Limb (tissue), 2 donors: ENCODE results near the gene SREK1.
"Not testable (repeated sequence)": the region's sequence is repeated elsewhere in the genome, so short reads cannot be mapped to it uniquely, and the experiment has no call there.

Source experiments
- DNase-seq, 2 donors: peaks; one replicate each; pipeline ENCODE4 v3.0.0-alpha.2; 2016; ENCODE audit errors: extremely low spot score in 2 of 2

The SREK1 gene, protein sequence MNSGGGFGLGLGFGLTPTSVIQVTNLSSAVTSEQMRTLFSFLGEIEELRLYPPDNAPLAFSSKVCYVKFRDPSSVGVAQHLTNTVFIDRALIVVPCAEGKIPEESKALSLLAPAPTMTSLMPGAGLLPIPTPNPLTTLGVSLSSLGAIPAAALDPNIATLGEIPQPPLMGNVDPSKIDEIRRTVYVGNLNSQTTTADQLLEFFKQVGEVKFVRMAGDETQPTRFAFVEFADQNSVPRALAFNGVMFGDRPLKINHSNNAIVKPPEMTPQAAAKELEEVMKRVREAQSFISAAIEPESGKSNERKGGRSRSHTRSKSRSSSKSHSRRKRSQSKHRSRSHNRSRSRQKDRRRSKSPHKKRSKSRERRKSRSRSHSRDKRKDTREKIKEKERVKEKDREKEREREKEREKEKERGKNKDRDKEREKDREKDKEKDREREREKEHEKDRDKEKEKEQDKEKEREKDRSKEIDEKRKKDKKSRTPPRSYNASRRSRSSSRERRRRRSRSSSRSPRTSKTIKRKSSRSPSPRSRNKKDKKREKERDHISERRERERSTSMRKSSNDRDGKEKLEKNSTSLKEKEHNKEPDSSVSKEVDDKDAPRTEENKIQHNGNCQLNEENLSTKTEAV

DNA sequence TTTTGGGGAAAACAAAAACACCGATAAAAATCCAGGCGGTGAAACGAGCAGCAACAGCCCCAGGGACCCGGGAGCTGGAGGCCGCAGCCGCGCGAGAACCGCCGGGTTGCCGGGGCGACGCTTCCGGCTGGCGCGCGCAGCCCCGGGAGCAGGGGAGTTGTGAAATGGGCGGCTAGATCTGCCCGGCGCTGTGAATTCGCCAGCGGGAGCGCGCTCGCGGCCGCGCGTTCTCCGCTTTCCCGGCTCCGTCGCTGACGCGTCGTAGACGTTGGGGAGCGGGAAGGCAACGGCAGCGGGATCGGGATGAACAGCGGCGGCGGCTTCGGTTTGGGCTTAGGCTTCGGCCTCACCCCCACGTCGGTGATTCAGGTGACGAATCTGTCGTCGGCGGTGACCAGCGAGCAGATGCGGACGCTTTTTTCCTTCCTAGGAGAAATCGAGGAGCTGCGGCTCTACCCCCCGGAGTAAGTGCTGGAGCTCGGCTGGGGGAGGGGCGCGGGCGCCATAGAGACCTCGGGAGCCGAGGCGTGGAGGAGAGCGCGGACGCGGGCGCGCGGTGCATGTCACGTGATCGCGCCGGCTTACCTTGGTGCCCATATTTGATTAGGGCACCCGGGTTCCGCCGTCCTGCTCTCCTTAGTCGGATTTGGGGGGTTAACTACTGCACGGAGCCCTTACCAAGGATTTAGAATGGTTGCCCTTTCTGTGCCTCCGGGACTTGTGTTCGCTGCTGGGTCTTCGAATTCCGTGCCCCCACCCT lies at the start of gene SREK1:
TSS of gene SREK1 (plus strand) at position 227 of the 760 bp plus-strand sequence. CDS start at position 304, 77 bp downstream.
- DNase-seq = peak; percentile 94 to 97

DNA sequence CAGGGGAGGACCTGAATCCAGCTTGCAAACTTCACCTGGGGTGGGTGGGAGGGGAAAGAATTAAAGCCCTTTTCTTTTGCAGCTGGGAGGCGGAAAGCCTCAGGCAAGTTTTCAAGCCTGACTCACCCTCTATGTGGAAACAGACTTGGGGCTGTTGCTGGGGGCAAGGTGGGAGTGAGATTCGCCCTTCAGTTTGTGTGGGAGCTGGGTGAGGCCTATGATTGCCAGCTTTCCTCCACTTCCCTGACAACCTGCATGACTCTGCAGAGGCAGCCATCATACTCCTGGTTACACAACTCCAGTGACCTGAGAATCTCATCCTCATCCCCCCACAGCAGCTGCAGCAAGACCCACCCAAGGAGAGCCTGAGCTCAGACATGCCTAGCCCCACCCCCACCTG lies 43.2 kb upstream of the SREK1 start:
- no peak for DNase-seq

DNA sequence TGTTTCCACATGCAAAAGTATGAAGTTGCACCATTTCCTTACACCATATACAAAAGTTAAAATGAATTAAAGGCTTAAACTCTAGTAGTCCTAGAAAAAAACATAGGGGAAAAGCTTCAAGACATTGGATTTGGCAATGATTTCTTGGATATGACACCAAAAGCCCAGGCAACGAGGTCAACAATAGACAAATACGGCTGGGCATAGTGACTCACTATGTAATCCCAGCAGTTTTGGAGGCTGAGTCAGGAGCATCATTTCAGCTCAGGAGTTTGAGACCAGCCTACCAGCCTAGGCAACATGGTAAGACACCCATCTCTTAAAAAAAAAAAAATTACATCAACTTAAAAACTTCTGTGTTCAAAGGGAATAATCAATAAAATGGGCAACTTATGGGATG lies 30.9 kb upstream of the SREK1 start:
- DNase-seq = no peak

DNA sequence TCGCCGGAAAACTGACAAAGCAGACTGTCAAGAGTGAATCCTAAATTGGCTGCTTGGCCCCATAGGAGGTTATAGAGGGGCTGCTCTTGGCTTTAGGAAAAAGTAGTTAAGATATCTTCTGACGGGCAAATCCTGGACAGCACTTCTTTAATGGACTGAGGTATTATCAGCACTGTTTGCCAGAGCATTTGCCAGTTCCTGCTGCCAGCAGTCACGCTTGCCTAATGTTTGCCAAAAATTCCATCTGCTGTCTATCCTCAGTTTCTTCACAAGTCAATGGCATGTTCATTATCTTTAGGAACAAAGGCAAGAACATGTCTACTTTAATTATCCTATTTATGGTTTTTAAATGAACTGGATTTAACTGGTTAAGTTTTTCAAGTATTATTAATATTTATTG lies 25.8 kb upstream of the SREK1 start:
- no peak for DNase-seq

DNA sequence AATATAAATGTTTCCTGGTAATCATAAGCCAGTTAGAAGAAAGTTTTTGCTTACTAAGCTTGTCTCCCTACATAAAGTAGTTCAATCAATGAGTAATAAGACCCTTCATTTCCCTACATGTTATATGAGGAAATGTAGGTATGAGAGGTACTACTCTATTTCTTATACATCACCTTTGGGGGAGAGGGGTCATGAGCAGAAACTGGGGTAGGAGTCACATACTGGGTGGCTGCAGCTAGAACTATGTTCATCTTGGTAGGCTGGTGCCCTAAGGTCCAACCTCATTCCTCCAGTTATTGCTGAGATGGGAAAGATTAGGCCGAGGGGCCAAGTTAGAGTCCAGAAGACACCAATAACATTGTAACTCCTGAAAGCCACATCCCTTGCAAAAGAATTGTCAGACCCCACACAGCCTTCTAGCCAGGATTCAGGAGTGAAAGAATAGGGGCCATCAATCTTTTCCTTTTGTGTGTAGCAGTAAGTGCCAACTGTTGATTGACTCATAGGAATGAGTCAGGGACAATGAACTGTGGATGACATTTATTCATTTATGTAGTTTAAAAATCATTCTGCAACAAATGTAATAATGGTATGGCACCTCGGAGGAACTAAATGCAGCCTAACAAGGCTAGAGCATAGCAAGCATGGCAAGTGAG lies 21.6 kb upstream of the SREK1 start:
- DNase-seq = no peak

DNA sequence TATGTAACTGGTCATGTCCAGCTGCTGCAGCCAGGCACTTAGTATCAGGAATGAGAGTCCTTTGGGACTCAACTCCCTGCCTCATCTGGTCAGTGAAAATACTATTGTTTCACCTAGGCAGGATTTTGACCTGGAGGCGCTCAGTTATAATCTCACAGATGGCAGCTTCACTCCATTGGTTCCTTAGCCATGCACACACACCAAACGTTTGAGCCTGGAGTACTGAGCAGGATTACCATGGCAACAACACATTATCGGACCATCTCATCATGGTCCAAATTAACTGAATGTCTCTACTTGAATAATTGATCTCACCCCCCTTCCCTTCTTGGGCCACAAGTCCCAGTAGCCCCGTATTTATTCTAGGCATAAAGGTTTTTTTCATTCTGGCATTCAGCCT lies 15.0 kb upstream of the SREK1 start:
- no peak for DNase-seq

DNA sequence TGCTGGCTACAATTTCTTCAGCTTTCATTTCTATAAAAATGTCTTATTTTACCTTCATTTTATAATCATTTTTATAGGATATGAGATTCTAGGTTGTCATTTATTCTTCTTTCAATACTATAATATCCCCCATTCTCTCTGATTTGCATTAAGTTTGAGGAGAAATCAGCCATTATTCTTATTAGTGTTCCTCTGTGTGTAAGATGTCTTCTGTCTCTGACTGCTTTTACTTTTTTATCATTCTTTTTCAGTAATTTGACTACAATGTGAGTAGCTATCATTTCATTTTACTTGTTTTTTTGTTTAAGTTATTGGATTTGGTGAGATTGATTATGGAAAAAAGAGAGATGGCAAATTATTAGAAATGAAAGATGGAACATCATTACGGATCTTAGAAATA lies 13.6 kb upstream of the SREK1 start:
- no peak for DNase-seq

DNA sequence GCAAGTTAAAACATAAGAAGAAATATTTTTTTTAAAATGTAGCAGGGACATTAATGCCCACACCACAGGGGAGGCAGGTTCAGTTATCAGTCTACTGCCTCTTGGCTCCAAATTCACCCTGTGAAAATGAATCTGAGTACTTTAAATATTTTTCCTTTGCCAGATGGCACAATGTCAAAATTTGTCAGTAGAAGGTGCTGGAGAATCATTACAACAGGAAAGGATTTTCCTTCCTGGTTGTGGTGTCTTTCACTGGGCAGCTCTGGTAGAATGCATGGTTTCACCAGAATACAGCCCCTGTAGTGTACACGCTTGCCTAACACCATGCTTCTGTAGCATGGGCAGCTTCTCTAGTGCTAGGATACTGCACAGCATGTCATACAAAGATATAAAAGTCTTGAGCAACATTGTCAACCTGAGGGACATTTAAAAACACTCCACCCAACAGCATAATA lies 9.7 kb upstream of the SREK1 start:
- DNase-seq = no peak

DNA sequence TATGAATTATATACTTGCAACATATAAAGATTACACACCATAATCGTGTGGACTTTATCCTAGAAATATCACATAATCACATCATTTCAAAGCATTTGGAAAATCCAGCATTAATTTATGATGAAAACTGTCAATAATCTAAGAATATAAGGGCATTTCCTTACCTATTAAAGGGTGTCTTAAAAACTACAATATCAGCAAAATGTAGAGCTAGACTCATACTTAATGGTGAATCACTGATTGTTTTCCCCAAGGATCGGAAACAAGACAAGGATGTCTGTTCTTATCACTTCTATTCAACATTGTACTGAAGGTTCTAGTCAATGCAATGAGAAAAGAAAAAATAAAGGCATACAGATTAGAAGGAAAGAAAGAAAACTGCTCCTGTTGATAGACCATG lies 8.0 kb upstream of the SREK1 start:
- DNase-seq = no peak

DNA sequence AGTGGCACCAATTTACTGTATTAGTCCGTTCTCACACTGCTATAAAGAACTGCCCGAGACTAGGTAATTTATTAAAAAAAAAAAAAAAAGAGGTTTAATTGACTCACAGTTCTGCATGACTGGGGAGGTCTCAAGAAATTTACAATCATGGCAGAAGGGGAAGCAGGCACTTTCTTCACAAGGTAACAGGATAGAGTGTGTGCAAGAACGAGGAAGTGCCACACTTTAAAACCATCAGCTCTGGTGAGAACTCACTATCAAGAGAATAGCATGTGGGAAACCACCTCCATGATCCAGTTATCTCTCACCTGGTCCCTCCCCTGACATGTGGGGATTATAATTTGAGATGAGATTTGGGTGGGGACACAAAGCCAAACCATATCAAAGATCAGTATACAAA lies 7.2 kb upstream of the SREK1 start:
- not testable (repeated sequence) for DNase-seq

DNA sequence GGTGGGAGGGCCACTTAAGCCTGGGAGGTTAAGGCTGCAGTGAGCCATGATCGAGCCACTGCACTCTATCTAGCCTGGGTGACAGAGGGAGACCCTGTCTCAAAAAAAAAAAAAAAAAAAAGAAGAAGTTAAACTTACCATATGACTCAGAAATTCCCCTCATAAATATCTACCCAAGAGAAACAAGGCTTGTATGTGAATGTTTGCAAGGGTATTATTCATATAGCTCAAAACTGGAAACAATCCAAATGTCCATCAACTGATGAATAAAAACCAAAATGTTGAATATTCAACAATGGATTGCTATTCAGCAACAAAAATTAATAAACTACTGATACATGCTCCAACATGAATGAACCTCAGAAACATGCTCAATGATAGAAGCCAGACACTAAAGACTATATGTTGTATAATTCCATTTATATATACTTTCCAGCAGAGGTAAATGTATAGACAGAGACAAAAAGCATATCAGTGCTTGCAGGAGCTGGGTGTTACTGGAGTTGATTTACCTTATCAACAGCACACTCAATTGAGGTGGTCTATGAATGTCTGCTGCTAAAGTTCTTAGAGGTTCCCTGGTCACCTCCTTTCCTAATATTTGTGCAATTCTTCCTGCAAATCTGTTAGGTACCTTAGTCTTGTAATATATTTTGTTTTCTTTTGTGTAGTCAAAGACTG lies 5.3 kb upstream of the SREK1 start:
- no peak for DNase-seq

DNA sequence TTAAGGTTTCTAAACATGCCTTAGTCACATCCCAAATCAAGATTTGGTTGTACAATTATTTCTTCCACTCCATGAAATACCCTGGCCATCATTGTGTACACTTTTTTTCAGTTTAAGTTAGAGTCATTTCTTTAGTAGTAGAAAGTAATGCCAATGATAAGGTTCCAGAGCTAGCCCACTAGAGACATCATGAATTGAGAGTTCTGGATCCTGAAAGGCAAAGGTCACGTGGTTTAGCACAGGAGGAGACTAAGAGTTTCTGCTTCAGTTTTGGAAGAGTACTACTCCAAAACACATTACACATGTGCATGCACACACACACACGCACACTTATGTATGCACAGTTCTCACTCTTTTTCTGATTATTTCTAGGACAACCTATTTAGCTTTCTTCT lies 4.8 kb upstream of the SREK1 start:
- no peak for DNase-seq

DNA sequence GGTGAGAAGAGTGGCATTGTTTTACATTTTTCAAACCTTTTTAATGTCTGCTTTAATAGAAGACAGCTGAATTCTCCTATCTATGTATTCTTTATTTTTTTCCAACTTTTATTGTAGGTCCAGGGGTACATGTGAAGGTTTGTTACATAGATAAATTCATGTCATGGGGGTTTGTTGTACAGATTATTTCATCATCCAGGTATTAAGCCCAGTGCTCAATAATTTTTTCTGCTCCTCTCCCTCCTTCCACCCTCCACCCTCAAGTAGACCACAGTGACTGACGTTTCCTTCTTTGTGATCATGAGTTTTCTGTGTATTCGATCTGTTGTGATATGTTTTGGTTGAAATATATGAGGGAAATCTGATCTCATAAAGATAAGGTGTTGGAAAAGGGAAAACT lies 1.7 kb upstream of the SREK1 start:
- DNase-seq = no peak

DNA sequence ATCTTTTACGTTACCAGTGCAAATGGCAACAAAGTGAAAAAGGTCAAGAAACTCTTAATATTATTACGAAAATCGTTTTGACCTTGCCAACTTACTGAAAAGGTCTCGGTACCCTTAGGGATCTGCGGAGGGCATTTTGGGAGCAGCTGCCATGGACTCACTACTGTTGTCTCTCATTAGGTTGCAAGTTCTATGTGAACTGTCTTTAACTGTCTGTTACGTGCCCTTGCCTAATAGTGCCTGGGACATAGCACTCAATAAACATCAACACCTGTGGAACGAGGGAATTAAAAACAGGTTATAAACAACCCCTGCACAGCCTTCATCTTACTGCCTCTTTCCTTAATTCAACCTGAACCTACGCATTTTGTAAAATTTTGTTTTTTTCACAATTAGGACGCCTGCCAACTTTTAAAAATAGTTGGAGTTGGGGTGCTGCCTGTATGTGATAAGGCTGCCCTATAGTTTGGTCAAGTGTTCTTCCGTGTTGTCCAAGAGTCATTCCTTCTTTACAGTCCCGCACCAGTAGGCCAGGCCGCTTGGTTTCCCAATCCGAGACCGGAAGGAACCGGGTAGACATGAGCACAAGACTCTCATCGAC lies 527 bp upstream of the SREK1 start:
- no peak for DNase-seq

DNA sequence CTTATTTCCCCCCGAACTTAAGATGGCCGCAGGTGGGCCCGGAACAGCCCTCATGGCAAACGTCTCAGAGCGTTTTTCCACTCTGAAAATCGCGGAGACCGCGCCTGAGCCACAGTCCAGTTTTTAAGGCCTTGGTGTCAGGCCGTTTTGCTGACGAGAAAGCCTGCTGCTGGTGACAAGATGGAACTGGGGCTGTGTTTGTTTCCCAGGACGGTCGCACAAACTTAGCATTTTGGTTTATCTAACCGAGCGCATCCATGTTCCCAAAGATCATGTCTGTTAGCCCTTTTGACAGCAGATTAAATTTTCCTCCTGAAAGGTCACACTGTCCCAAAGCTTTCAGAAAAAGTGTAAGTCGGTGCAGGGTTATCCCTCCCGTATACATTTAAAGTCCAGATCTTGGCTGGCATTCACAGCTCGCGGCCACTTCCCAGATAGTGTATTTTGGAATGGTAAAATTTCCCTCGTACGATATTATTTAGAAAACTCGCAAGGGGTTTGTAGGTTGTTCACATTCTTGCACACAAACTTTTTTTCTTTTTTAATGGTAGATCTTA lies 812 bp downstream of the SREK1 start:
- DNase-seq = peak in 1 of 2 donors; percentile 3

DNA sequence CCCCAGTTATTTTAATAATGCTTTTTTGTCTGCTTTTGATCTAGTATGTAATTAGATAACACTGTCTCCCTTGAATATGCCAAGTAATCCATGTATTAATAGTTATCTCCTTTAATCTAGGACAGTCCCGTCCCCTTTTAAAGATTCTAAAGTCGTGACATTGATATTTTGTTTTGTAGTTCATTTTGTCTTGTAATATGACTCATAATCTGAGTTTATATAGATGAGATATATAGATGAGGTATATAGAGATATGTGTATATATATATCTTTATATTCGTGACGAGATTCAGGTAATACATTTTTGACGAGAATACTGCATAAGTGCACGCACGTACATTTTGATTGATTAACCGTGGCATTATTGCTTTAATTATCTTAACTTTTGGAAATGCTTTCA lies 1.6 kb downstream of the SREK1 start:
- no peak for DNase-seq

DNA sequence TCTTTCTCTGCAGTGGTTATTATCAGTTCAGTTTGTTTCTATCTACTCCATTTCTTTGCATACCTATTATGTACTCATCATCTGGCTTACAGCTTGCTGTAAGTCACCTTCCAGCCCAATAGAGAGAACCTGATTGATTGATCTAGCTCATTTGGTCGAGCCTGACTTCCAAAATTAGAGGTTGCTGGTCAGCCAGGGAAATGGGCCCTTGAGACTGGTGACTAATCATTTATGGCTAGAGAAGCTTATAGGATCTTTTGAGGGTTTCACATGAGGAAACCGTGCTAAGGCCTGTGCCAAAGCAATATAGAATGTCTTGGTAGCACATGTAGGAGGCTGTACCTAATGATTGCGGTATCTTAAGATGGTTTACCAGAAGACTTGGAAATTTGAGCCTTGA lies 5.8 kb downstream of the SREK1 start:
- DNase-seq = no peak

DNA sequence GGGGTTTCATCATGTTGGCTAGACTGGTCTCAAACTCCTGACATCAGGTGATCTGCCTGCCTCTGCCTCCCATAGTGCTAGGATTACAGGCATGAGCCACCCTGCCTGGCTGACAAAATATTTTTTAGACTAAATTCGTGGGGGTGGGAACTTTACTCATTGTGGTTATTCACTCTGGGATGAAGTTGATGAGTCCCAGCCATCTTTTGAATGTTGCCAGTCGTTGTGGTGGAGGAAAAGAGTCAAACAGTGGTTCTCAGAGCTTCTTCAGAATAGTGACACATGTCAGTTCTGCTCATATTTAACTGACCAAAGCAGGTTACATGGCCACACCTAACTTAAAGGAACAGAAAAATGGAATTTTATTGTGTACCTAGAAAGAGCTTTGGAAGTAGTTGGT lies 6.9 kb downstream of the SREK1 start:
- DNase-seq = no peak

DNA sequence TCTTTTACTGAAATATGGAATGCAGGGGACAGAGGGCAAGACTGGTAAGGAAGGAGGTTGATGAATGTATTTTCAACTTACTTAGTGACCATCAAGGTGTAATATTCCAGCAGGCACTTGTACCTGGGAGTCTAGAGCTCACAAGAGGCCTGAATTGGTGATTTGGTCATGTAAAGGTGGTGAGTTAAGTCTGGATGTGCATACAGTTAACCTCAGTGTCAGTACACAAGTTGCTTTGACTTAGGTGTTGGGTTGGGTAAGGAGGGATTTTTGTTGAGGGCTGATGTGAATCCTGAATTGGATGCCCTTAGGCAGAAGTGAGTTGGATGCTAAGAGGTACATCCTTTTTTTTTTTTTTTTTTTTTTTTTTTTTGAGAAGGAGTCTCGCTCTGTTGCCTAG lies 7.4 kb downstream of the SREK1 start:
- DNase-seq = no peak

DNA sequence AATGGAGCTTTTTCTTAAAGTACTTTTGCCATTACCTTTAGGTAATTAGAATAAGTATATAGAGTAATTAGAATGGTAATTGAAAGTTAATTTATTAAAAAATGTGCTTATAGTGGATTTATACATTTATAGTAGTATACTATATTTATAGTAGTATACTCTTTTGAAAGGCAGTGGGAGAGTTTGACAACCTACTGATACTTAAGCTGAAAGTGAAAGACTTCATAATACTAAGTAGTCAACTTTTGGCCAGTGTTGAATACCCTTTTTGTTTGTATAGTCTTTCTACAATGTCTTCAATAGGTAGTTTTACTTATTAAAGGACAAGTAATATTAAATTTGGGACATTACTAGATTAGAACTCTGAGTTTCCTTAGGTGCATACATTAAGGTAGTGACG lies 12.9 kb downstream of the SREK1 start:
- DNase-seq = no peak

DNA sequence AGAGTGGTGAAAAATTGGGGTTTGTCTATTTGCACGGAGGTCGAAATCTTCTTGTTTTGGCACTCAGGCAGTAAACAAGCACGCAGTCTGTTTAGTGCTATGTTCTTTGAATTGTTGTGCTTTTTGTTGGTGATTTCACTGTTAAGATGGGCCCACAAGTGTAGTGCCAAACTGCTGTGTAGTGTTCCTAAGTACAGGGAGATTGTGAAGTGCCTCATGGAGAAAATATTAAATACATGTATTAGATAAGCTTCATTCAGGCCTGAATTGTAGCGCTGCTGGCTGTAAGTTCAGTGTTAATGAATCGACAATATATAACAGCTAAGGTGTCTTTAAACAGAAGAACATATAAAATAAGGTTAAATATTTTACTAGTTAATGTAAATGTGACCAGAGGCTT lies 17.3 kb downstream of the SREK1 start:
- DNase-seq = no peak
